Esophagus mucosa (tissue), 1 donor: Measurements from ENCODE around the gene C2orf68. TPM values are rescaled to one million over a fixed set of nuclear protein-coding genes. Genes with fewer than 3 reads are reported as not detected.
"Not testable (repeated sequence)": the region's sequence is repeated elsewhere in the genome, so short reads cannot be mapped to it uniquely, and the experiment has no call there.

Source experiments
- ATAC-seq: fragments of 200-7000 bp; cut with Tn5 transposase; one replicate; pipeline ENCODE4 v1.9.1; 2020
- total RNA-seq: library from RNA; stranded (reverse); gene quantifications from one replicate; pipeline ENCODE4 v1.2.4, GENCODE V29; 2023
- donor health status: DM: yes; HTN: yes; CAD: no.

Gene C2orf68
- 23.7 TPM for total RNA-seq

GRCh38 chr2:85611705-85612587 is at the start of gene C2orf68:
Gene C2orf68, minus strand, starts transcription at chr2:85612066. Its CDS starts 82 bp downstream, at chr2:85611984.
- peak; percentile 85 for ATAC-seq

- peak; percentile 29 for ATAC-seq
Observed at GRCh38 chr2:85661139-85661858, 49.4 kb upstream of the C2orf68 start.

GRCh38 chr2:85660725-85661124 is 48.9 kb upstream of the C2orf68 start:
- no peak for ATAC-seq

GRCh38 chr2:85660301-85660700 is 48.4 kb upstream of the C2orf68 start:
- not testable (repeated sequence) for ATAC-seq

GRCh38 chr2:85659324-85659981 is 47.6 kb upstream of the C2orf68 start:
- no peak for ATAC-seq

- ATAC-seq = not testable (repeated sequence)
Observed at GRCh38 chr2:85657399-85657798, 45.5 kb upstream of the C2orf68 start.

GRCh38 chr2:85656468-85656867 is 44.6 kb upstream of the C2orf68 start:
- no peak for ATAC-seq

- peak; percentile 9 for ATAC-seq
Observed at GRCh38 chr2:85655961-85656417, 44.1 kb upstream of the C2orf68 start.

- no peak for ATAC-seq
Observed at GRCh38 chr2:85653996-85654395, 42.1 kb upstream of the C2orf68 start.

- ATAC-seq = no peak
Observed at GRCh38 chr2:85652056-85652455, 40.2 kb upstream of the C2orf68 start.

- ATAC-seq = no peak
Observed at GRCh38 chr2:85651097-85651496, 39.2 kb upstream of the C2orf68 start.

GRCh38 chr2:85650456-85650855 is 38.6 kb upstream of the C2orf68 start:
- ATAC-seq = no peak

- ATAC-seq = no peak
Observed at GRCh38 chr2:85649201-85650190, 37.6 kb upstream of the C2orf68 start.

- no peak for ATAC-seq
Observed at GRCh38 chr2:85648619-85649018, 36.8 kb upstream of the C2orf68 start.

- peak; percentile 30 for ATAC-seq
Observed at GRCh38 chr2:85647823-85648526, 36.1 kb upstream of the C2orf68 start.

- ATAC-seq = no peak
Observed at GRCh38 chr2:85646166-85646565, 34.3 kb upstream of the C2orf68 start.

GRCh38 chr2:85644909-85645308 is 33.0 kb upstream of the C2orf68 start:
- no peak for ATAC-seq

- no peak for ATAC-seq
Observed at GRCh38 chr2:85642725-85643124, 30.9 kb upstream of the C2orf68 start.

- no peak for ATAC-seq
Observed at GRCh38 chr2:85635636-85636035, 23.8 kb upstream of the C2orf68 start.

GRCh38 chr2:85635011-85635410 is 23.1 kb upstream of the C2orf68 start:
- no peak for ATAC-seq

- no peak for ATAC-seq
Observed at GRCh38 chr2:85631316-85631715, 19.4 kb upstream of the C2orf68 start.
